NCI-H1436 treated with DMSO at 0.1 percent for 48 hours (cell line): ENCODE data around the gene SLC10A2.

ENCODE experiments used
- DNase-seq: peaks from one replicate; lab custom pipeline; 2025; lab: John Stamatoyannopoulos, UW

SLC10A2 gene

GRCh38 chr13:103046676-103047075, 19.5 kb downstream of the SLC10A2 start:
- DNase-seq = no peak

GRCh38 chr13:103044056-103044455, 22.2 kb downstream of the SLC10A2 start:
- DNase-seq = no peak

- no peak for DNase-seq
These were observed 26.2 kb downstream of the SLC10A2 start for GRCh38 chr13:103040006-103040405.

- no peak for DNase-seq
These were observed 27.0 kb downstream of the SLC10A2 start for GRCh38 chr13:103039183-103039582.

- no peak for DNase-seq
These were observed 29.9 kb downstream of the SLC10A2 start for GRCh38 chr13:103036268-103036667.

GRCh38 chr13:103033999-103034398, 32.2 kb downstream of the SLC10A2 start:
- no peak for DNase-seq

GRCh38 chr13:103031332-103031873, 34.8 kb downstream of the SLC10A2 start:
- no peak for DNase-seq

GRCh38 chr13:103030776-103031175, 35.4 kb downstream of the SLC10A2 start:
- no peak for DNase-seq

GRCh38 chr13:103029798-103030197, 36.4 kb downstream of the SLC10A2 start:
- no peak for DNase-seq

GRCh38 chr13:103022336-103022735, 43.9 kb downstream of the SLC10A2 start:
- DNase-seq = no peak

GRCh38 chr13:103018556-103018955, 47.7 kb downstream of the SLC10A2 start:
- DNase-seq = no peak

- DNase-seq = no peak
These were observed 53.6 kb downstream of the SLC10A2 start for GRCh38 chr13:103012646-103013045.

- DNase-seq = no peak
These were observed 57.0 kb downstream of the SLC10A2 start for GRCh38 chr13:103009051-103009840.

- no peak for DNase-seq
These were observed 58.8 kb downstream of the SLC10A2 start for GRCh38 chr13:103007427-103007762.

GRCh38 chr13:103006641-103007426, 59.4 kb downstream of the SLC10A2 start:
- no peak for DNase-seq

- DNase-seq = no peak
These were observed 61.4 kb downstream of the SLC10A2 start for GRCh38 chr13:103004661-103005345.

- DNase-seq = no peak
These were observed 62.6 kb downstream of the SLC10A2 start for GRCh38 chr13:103003631-103004030.

- no peak for DNase-seq
These were observed 63.9 kb downstream of the SLC10A2 start for GRCh38 chr13:103002279-103002678.

- no peak for DNase-seq
These were observed 66.1 kb downstream of the SLC10A2 start for GRCh38 chr13:103000157-103000556.

- no peak for DNase-seq
These were observed 66.7 kb downstream of the SLC10A2 start for GRCh38 chr13:102999499-102999898.
